ENCODE data around the gene ZFP69. TPM values are rescaled to one million over a fixed set of nuclear protein-coding genes. Genes with fewer than 3 reads are reported as not detected.

The ZFP69 gene
- total RNA-seq, 4 donors from 2014 or later, result 2.0 to 6.1 (median 4.2) TPM

DNA sequence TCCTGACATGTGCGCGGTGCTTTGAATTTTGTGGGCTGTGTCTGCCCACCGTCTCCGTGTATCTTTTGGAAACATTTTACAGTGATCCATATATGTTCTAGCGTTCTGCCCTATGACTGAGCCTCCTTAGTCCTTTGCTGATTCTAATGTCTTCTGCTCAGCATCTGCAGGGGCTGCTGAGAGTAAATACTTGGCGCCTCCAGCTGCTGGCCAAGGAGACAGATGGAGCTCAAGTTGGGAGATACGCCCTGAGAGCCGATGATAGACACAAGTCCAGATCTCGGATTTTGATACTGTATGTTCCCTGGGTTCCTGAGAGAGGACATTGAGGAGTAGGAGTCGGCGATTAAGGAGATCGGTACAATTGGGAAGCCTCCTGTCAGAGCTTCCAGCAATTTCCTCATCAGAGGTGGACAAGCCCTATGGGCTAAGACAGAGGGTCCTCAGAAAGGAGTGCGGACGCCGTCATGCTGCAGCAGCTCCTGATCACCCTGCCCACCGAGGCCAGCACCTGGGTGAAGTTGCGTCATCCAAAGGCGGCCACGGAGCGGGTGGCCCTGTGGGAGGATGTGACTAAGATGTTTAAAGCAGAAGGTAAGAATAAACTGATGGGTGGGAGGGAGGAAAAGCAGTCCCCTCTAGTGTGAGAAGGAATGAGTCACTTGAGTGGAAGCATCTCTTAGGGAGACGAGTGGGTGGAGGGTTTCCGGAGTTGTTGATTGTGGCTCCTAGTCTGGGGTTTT lies 26.4 kb upstream of the ZFP69 start:
- ATAC-seq, result peak; percentile 11
- Histone ChIP-seq H3K4me1 (peaks cover 0 to 15% (median 0%) of the 10 kb centered on the region in 3 donors), H3K9me3 (peaks cover 0 to 18% (median 0%) of the 10 kb centered on the region in 3 donors), H3K4me3 (peak overlapping the region; percentile 77 to 89), H3K27me3 (no peaks in the 10 kb centered on the region), H3K36me3 (peaks cover 0 to 13% of the 10 kb centered on the region in 2 donors), H3K27ac (peak overlapping the region; percentile 46 to 86 (median 83))
- WGBS, 2 donors (ENCODE audit: low coverage in 1 of 2), result 3 to 33% methylated on average over 2 to 7 of the region's 22 CpGs
- TF ChIP-seq EP300 (IDR thresholded peaks at IDR 0.05) (no peak), POLR2AphosphoS5 (IDR thresholded peaks at IDR 0.05) (no peak)
- TF ChIP-seq, protein P1, sequence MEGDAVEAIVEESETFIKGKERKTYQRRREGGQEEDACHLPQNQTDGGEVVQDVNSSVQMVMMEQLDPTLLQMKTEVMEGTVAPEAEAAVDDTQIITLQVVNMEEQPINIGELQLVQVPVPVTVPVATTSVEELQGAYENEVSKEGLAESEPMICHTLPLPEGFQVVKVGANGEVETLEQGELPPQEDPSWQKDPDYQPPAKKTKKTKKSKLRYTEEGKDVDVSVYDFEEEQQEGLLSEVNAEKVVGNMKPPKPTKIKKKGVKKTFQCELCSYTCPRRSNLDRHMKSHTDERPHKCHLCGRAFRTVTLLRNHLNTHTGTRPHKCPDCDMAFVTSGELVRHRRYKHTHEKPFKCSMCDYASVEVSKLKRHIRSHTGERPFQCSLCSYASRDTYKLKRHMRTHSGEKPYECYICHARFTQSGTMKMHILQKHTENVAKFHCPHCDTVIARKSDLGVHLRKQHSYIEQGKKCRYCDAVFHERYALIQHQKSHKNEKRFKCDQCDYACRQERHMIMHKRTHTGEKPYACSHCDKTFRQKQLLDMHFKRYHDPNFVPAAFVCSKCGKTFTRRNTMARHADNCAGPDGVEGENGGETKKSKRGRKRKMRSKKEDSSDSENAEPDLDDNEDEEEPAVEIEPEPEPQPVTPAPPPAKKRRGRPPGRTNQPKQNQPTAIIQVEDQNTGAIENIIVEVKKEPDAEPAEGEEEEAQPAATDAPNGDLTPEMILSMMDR (IDR thresholded peaks at IDR 0.05), result no peak

DNA sequence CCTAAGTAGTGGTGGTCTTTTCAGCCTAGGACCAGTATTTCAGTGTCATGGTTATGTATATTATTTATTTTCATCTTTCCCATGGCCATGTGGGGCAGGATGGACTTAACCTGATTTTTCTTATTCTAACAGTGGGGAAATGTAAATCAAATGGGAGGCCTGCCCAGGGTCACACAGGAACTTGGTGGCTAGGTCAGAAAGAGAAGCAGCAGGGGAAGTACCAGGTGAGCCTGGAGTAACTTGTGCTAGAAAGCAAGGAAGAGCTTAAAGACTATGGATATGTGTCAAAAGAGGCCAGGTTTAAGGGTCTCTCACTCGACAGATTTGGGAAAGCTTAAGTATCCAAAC lies 25.9 kb upstream of the ZFP69 start:
- Histone ChIP-seq H3K36me3 (peaks cover 0 to 13% of the 10 kb centered on the region in 2 donors), H3K4me3 (no peak overlapping the region), H3K27me3 (no peaks in the 10 kb centered on the region), H3K9me3 (peaks cover 0 to 23% (median 0%) of the 10 kb centered on the region in 3 donors), H3K27ac (no peak overlapping the region), H3K4me1 (peaks cover 0 to 15% (median 0%) of the 10 kb centered on the region in 3 donors)
- no peak for TF ChIP-seq POLR2AphosphoS5 (IDR thresholded peaks at IDR 0.05)
- TF ChIP-seq POLR2A (IDR thresholded peaks at IDR 0.05), result no peak
- TF ChIP-seq EP300 (IDR thresholded peaks at IDR 0.05), result no peak
- TF ChIP-seq, protein P1 (IDR thresholded peaks at IDR 0.05), result no peak
- 92 to 100% methylated on average over 1 of the region's 1 CpG for whole genome bisulfite sequencing, 2 donors (ENCODE audit: low coverage in 1 of 2)
- ATAC-seq, result no peak

DNA sequence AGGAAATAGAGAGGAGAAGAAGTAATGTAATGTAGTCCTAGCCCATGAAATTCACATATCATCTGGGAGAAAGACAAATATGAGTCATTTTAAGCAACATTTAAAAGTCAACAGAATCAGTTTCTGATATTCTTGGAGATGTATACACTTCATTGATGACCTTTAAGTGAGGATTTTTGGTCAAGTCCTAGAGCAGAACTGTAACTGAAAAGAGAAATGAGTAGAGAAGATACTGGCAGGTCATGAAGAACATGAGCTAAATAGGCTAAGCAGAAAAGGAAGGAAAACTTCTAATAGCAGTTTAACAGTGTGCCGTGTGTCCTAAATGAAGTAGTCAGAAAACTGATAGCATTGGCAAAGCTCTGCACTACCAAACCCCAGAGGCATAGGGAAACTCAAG lies 22.2 kb upstream of the ZFP69 start:
- no peak for ATAC-seq
- Histone ChIP-seq H3K36me3 (peaks cover 0 to 46% of the 10 kb centered on the region in 2 donors), H3K27ac (no peak overlapping the region), H3K27me3 (no peaks in the 10 kb centered on the region), H3K4me3 (no peak overlapping the region), H3K9me3 (peaks cover 0 to 58% (median 3%) of the 10 kb centered on the region in 3 donors), H3K4me1 (peaks cover 0 to 9% (median 0%) of the 10 kb centered on the region in 3 donors)
- no peak for TF ChIP-seq POLR2AphosphoS5 (IDR thresholded peaks at IDR 0.05)
- TF ChIP-seq EP300 (IDR thresholded peaks at IDR 0.05), result no peak
- no peak for TF ChIP-seq POLR2A (IDR thresholded peaks at IDR 0.05)
- TF ChIP-seq, protein P1 (IDR thresholded peaks at IDR 0.05), result no peak
- 92 to 100% methylated on average over 1 of the region's 1 CpG for WGBS, 2 donors (ENCODE audit: low coverage in 1 of 2)

DNA sequence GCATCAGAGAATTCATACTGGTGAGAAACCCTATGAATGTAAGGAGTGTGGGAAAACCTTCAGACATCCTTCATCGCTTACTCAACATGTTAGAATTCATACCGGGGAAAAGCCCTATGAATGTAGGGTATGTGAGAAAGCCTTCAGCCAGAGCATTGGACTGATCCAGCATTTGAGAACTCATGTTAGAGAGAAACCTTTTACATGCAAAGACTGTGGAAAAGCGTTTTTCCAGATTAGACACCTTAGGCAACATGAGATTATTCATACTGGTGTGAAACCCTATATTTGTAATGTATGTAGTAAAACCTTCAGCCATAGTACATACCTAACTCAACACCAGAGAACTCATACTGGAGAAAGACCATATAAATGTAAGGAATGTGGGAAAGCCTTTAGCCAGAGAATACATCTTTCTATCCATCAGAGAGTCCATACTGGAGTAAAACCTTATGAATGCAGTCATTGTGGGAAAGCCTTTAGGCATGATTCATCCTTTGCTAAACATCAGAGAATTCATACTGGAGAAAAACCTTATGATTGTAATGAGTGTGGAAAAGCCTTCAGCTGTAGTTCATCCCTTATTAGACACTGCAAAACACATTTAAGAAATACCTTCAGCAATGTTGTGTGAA lies 14.0 kb upstream of the ZFP69 start:
- peaks cover 0 to 34% of the 10 kb centered on the region in 2 donors for H3K36me3 ChIP-seq
- no peak for TF ChIP-seq POLR2A (IDR thresholded peaks at IDR 0.05)
- TF ChIP-seq, protein P1 (IDR thresholded peaks at IDR 0.05), result no peak
- no peak for TF ChIP-seq EP300 (IDR thresholded peaks at IDR 0.05)
- TF ChIP-seq POLR2AphosphoS5 (IDR thresholded peaks at IDR 0.05), result no peak
- 100% methylated on average over 3 of the region's 3 CpGs for whole genome bisulfite sequencing, 2 donors (ENCODE audit: low coverage in 1 of 2)
- no peak overlapping the region for H3K27ac ChIP-seq
- no peaks in the 10 kb centered on the region for H3K27me3 ChIP-seq
- H3K9me3 ChIP-seq, result peaks cover 0 to 100% (median 7%) of the 10 kb centered on the region in 3 donors
- no peak for ATAC-seq
- no peaks in the 10 kb centered on the region for H3K4me1 ChIP-seq
- no peak overlapping the region for H3K4me3 ChIP-seq

All from gastroesophageal sphincter (tissue), 4 donors.